Measurements from ENCODE around the gene ZNF684.

DNA sequence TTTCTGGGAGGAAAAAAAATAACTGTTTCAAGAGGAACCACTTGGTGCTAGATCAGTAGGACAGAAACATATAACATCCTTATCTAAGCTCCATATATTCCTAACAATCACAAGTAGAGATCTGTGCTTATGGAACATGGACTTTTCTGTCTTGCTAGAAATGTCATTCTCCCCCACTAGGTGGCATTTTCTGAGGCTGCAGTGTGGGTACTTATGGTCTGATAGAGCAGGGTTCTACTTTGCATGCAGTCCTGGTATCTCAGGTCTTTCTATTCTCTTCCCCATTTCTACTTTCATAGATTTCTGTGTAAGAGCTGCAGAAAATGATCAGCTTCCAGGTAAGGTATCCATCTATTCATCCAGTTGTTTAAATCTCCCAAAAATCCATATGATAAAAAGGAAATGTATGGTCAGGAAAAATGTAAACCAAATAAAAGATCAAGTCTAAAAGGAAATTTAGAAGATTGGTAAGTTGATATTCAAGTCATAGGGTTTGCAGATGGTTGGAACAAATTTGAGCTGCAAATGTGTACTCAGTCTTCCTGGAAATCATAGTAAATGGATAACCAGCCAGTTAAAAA is 1.5 kb downstream of the ZNF684 start:
- TF ChIP-seq CTCF (IDR thresholded peaks at IDR 0.05) (peak; percentile 30 to 65 (median 45)), POLR2A (IDR thresholded peaks at IDR 0.05) (no peak)
